ENCODE data around the gene CACNA1C.
A peak's percentile ranks its signal among the peaks of the same experiment; 100 is the strongest.

CACNA1C gene

DNA sequence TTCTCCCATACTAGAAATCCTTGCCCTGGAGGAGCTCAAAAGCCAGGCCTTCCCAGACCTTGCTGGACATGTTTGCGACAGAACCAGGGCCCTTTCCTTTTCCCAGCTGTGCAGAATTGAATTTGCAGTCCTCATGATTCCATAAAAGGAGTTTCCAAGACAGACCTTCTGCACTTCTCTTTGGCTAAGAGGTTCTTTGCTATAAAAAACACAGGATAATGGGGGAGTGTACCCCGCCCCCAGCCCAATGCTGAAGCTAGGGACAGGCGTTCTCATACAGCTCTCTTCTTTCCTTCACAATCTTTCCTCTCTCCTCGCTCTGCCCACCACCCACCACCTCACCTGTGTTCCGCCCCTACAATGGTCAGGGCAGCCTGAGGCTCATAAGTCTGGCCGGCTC is 569.7 kb downstream of the CACNA1C start:
- DNase-seq (ENCODE audit: low read depth) = no peak

DNA sequence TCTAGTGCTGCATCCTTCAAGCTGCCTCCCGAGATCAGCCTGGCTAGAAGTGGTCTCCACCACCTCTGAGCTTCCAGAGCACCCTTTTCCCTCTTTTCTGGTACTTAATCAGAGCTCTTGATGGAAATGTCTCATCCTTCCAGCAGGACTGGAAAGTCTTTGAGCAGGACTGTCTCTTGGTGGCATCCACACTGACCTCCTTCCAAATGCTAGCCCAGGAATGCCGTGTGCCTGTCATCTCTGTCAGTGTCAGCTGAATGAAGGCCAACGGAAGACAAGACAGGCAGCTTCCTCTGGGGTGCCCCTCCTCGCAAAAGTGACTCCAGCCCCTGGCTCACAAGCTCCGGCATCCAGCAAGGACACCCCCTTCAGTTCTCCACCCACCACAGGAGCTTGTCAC is 570.7 kb downstream of the CACNA1C start:
- H3K4me3 ChIP-seq (ENCODE audit: low read depth, low read length) = no peak overlapping the region
- DNase-seq (ENCODE audit: low read depth) = no peak

More for the DNA sequence above, 569.7 kb downstream of the CACNA1C start:
- no peak overlapping the region for H3K4me3 ChIP-seq (ENCODE audit: low read depth, low read length)

DNA sequence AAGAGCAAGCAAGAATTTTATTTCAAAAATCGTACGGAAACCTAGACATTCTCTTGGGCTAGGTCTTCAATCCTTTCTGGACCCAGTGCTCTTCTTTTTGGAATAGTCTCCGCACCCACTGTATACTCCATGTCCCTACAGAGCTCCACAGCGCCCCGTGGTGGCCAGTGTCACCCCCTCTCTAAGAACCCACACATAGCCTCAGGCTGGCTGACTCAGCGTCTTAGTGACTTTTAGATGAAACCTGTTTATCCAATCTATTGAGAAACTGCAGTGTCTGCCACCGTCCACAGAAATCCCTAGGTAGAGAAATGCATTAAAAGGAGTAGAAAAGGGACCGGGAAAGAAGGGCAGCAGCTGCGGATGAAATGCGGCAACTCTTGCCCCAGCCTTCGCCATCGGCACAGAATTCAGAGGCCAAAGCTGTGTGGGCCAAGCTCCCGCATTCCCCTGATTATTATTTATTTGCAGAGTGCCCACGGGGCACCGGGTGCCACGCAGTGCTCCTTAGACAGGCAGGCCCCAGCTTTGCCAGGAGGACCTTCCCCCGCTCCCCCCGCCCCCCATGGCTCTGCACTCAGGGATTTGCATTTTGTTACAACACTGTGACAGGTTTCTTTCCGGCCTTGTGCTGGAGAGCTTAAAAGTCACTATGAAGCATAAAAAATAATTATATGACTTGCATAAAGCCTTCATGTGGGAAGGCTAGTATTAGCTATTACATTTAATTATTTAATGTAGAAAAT is 571.9 kb downstream of the CACNA1C start:
- no peak for DNase-seq (ENCODE audit: low read depth)
- H3K4me3 ChIP-seq (ENCODE audit: low read depth, low read length) = no peak overlapping the region

- DNase-seq (ENCODE audit: low read depth) = no peak
- no peak overlapping the region for H3K4me3 ChIP-seq (ENCODE audit: low read depth, low read length)
Observed at GRCh38 chr12:2625289-2625612, 572.5 kb downstream of the CACNA1C start.

GRCh38 chr12:2627076-2627834 is 574.5 kb downstream of the CACNA1C start:
- no peak overlapping the region for H3K4me3 ChIP-seq (ENCODE audit: low read depth, low read length)
- no peak for DNase-seq (ENCODE audit: low read depth)

- DNase-seq (ENCODE audit: low read depth) = no peak
- H3K4me3 ChIP-seq (ENCODE audit: low read depth, low read length) = no peak overlapping the region
Observed at GRCh38 chr12:2627835-2628191, 575.0 kb downstream of the CACNA1C start.

DNA sequence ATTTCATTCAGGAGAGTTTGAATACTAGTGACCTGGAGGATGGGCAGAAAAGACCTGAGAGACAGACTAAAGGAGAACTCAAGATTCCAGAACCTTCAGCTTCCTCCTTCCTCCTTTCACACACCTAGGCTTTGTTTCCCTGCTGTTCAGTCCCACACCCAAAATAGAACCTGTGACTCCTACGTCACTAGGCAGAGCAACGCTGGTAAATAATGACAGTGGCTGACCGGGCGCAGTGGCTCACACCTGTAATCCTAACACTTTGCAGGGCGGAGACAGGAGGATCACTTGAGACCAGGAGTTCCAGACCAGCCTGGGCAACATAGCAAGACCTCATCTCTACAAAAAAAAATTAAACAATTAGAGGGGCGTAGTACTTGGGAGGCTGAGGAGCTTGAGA is 575.6 kb downstream of the CACNA1C start:
- no peak overlapping the region for H3K4me3 ChIP-seq (ENCODE audit: low read depth, low read length)
- no peak for DNase-seq (ENCODE audit: low read depth)

DNA sequence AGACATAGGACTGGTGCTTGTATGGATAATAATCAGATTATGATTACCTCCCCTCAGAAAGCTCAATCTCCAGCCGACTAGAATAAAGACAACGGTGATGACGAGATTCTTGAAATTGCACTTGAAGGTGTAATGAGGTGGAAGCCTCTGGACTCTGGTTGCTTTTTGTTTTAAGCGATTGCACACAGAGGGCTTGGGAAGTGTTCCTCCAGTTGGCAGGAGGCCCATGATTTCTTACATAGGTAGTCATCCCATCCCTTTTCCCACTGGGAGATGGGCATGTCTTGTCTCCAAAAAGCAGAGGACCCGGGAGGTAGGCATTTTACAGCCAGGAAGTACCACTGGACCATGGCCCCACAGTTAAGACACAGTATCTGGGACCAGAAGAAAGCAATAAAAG is 576.3 kb downstream of the CACNA1C start:
- H3K4me3 ChIP-seq (ENCODE audit: low read depth, low read length) = no peak overlapping the region

GRCh38 chr12:2631653-2632350 is 579.0 kb downstream of the CACNA1C start:
- H3K4me3 ChIP-seq (ENCODE audit: low read depth, low read length) = no peak overlapping the region
- DNase-seq (ENCODE audit: low read depth) = no peak

More for the DNA sequence above, 576.3 kb downstream of the CACNA1C start:
- DNase-seq (ENCODE audit: low read depth) = no peak

GRCh38 chr12:2633176-2633824 is 580.5 kb downstream of the CACNA1C start:
- no peak for DNase-seq (ENCODE audit: low read depth)
- H3K4me3 ChIP-seq (ENCODE audit: low read depth, low read length) = no peak overlapping the region

GRCh38 chr12:2633825-2634200 is 581.0 kb downstream of the CACNA1C start:
- DNase-seq (ENCODE audit: low read depth) = no peak
- H3K4me3 ChIP-seq (ENCODE audit: low read depth, low read length) = no peak overlapping the region

DNA sequence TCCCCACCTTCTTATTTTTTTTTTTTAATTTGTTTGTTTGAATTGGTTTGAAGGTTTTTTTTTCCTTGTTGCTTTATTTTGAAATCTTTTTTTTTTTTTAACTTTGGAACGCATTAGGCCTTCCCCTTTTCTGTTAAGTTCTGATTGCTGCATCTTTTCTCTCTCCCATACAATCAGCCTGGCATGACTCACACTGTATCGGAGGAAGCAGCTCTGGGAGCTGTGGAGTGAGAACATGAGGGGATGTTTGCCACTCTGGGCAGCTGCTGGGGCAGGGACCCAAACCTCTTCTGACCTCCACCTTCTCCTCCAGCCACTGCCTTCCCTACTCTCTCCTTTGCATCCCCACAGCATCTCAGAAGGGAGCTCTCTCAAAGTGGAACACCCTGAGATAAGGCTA is 581.7 kb downstream of the CACNA1C start:
- DNase-seq (ENCODE audit: low read depth) = no peak

DNA sequence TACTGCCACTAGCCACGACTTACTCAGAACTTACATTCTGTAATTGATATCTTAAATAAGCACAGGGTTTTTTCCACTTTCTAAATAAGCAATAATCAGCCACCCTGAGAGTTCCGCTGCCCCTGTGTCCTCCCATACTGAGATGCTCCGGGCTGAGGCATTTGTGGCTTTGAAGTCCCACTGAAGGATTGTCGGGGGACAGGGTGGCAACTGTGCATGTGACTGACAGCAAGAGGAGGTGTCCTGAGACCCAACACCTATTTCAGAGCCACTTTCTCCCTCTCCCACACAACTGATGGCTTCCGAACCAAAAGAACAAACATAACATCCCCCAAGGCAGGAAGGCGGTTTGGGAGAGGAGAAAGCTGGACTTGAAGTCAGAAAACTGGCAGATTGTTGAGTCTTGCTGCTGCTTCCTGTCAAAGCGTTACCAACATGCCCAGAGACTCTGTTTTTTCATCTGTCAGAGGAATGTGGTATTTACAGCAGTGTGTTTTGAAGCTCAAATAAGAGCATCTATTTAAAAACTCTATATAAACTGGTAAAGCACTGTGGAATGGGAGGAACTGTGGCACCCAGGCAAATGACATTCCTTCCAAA is 584.1 kb downstream of the CACNA1C start:
- DNase-seq (ENCODE audit: low read depth) = no peak
- no peak overlapping the region for H3K4me3 ChIP-seq (ENCODE audit: low read depth, low read length)

More for the DNA sequence above, 581.7 kb downstream of the CACNA1C start:
- no peak overlapping the region for H3K4me3 ChIP-seq (ENCODE audit: low read depth, low read length)

DNA sequence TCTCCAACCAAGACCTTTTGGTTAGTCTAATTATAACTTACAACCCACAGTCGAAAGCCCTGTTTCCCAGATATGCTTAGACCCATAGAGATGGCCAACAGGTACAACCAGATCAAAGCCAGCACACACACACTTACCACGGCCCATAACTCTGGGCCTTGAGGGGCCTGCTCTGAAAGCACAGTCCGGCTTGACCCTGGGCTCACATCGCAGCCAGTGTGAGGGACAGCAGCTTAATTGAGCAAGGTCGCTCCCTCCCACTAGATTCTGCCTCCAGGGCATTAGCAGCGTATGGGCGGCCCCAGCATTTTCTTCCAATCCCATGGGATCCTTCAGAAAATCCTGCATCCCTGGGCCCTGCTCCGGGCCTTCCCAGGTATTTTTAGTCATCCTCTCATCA is 584.6 kb downstream of the CACNA1C start:
- no peak overlapping the region for H3K4me3 ChIP-seq (ENCODE audit: low read depth, low read length)
- no peak for DNase-seq (ENCODE audit: low read depth)

GRCh38 chr12:2638273-2639019 is 585.7 kb downstream of the CACNA1C start:
- no peak for DNase-seq (ENCODE audit: low read depth)
- no peak overlapping the region for H3K4me3 ChIP-seq (ENCODE audit: low read depth, low read length)

DNA sequence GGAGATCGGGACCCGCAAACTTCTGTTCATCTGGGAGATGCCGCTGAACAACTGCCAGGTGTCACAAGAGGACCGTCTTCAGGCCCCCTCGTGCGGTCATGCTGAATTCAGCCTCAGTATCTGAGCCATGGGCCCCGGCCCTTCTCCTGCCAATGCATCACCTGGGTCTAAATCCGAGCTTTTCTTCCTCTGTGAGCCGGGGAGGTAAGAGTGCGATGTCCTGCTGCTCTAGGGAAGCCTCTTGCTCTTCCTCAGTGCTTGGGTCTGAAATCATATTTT is 586.2 kb downstream of the CACNA1C start:
- H3K4me3 ChIP-seq (ENCODE audit: low read depth, low read length) = no peak overlapping the region
- no peak for DNase-seq (ENCODE audit: low read depth)

DNA sequence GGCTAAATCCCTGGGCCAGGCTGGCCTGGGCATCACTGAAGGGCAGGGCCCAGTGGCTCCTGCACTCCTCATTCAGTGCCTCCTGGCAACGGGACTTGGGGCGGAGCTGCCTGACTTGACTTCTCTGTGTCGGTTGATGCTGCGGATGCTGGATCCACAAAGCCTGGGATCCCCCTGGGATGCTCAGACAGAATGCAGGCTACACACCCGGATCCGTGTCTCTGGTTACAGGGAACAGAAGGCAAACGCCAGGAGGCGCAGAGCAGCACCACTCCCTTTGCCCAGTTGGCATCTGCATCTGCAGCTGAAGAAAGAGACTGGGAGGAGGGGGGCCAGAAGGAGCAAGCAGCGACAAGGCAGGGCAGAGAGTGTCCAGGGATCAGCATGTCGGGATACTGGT is 587.5 kb downstream of the CACNA1C start:
- no peak overlapping the region for H3K4me3 ChIP-seq (ENCODE audit: low read depth, low read length)
- DNase-seq (ENCODE audit: low read depth) = no peak

GRCh38 chr12:2640709-2641108 is 587.9 kb downstream of the CACNA1C start:
- peak; percentile 91 for DNase-seq (ENCODE audit: low read depth)
- no peak overlapping the region for H3K4me3 ChIP-seq (ENCODE audit: low read depth, low read length)

GRCh38 chr12:2641207-2641606 is 588.4 kb downstream of the CACNA1C start:
- H3K4me3 ChIP-seq (ENCODE audit: low read depth, low read length) = no peak overlapping the region
- DNase-seq (ENCODE audit: low read depth) = no peak

Measured in skeletal muscle cell (primary cell).